ENCODE data around the gene MAP3K2. TPM values are rescaled to one million over a fixed set of nuclear protein-coding genes. Genes with fewer than 3 reads are reported as not detected.

The MAP3K2 gene
- total RNA-seq, 1 donor from 2014 or later: 47.7 TPM

DNA sequence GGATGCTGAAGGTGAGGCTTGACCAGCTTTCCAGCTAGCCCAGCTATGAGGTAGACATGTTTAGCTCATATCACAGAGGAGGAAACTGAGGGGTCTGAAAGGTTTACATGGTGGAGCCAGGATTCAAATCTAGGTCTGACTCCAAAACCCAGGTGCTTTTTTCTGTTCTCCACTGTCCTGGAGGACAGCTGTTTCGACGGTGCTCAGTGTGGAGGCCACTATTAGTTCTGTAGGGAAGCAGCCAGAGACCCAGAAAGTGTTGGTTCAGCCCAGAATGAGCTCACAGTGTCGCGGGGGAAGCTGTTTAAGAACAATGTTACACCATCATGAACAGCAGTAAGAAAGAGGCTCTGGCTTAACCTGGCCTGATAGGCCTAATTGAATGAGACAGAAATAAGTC, 41.5 kb upstream of the MAP3K2 start:
- Histone ChIP-seq H3K27ac (no peak overlapping the region), H3K27me3 (no peaks in the 10 kb centered on the region), H3K9me3 (no peaks in the 10 kb centered on the region), H3K4me3 (no peak overlapping the region), H3K36me3 (no peaks in the 10 kb centered on the region), H3K4me1 (no peaks in the 10 kb centered on the region)
- TF ChIP-seq, protein P1, sequence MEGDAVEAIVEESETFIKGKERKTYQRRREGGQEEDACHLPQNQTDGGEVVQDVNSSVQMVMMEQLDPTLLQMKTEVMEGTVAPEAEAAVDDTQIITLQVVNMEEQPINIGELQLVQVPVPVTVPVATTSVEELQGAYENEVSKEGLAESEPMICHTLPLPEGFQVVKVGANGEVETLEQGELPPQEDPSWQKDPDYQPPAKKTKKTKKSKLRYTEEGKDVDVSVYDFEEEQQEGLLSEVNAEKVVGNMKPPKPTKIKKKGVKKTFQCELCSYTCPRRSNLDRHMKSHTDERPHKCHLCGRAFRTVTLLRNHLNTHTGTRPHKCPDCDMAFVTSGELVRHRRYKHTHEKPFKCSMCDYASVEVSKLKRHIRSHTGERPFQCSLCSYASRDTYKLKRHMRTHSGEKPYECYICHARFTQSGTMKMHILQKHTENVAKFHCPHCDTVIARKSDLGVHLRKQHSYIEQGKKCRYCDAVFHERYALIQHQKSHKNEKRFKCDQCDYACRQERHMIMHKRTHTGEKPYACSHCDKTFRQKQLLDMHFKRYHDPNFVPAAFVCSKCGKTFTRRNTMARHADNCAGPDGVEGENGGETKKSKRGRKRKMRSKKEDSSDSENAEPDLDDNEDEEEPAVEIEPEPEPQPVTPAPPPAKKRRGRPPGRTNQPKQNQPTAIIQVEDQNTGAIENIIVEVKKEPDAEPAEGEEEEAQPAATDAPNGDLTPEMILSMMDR (IDR thresholded peaks at IDR 0.05): no peak
- intact Hi-C loops (cut with DNase I): no loop called here
- no peak for DNase-seq (ENCODE audit: low spot score in 2 of 2)

DNA sequence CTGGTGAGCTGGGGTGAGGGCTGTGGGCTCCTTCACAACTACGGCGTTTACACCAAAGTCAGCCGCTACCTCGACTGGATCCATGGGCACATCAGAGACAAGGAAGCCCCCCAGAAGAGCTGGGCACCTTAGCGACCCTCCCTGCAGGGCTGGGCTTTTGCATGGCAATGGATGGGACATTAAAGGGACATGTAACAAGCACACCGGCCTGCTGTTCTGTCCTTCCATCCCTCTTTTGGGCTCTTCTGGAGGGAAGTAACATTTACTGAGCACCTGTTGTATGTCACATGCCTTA, 41.0 kb upstream of the MAP3K2 start:
- Histone ChIP-seq H3K4me3 (no peak overlapping the region), H3K27ac (no peak overlapping the region), H3K36me3 (no peaks in the 10 kb centered on the region), H3K27me3 (no peaks in the 10 kb centered on the region), H3K4me1 (no peaks in the 10 kb centered on the region), H3K9me3 (no peaks in the 10 kb centered on the region)
- DNase-seq (ENCODE audit: low spot score in 2 of 2): no peak
- intact Hi-C loops (cut with DNase I): no loop called here
- TF ChIP-seq, protein P1 (IDR thresholded peaks at IDR 0.05): no peak

DNA sequence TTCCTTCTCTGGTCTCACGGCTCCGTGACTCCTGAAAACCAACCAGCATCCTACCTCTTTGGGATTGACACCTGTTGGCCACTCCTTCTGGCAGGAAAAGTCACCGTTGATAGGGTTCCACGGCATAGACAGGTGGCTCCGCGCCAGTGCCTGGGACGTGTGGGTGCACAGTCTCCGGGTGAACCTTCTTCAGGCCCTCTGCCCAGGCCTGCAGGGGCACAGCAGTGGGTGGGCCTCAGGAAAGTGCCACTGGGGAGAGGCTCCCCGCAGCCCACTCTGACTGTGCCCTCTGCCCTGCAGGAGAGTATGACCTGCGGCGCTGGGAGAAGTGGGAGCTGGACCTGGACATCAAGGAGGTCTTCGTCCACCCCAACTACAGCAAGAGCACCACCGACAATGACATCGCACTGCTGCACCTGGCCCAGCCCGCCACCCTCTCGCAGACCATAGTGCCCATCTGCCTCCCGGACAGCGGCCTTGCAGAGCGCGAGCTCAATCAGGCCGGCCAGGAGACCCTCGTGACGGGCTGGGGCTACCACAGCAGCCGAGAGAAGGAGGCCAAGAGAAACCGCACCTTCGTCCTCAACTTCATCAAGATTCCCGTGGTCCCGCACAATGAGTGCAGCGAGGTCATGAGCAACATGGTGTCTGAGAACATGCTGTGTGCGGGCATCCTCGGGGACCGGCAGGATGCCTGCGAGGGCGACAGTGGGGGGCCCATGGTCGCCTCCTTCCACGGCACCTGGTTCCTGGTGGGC, 40.5 kb upstream of the MAP3K2 start:
- Histone ChIP-seq H3K4me1 (peaks cover 3% of the 10 kb centered on the region in 2 donors), H3K4me3 (no peak overlapping the region), H3K27me3 (peaks cover 2% of the 10 kb centered on the region), H3K9me3 (no peaks in the 10 kb centered on the region), H3K27ac (no peak overlapping the region), H3K36me3 (no peaks in the 10 kb centered on the region)
- intact Hi-C loops (cut with DNase I): no loop called here
- DNase-seq (ENCODE audit: low spot score in 2 of 2): no peak
- TF ChIP-seq, protein P1 (IDR thresholded peaks at IDR 0.05): no peak

DNA sequence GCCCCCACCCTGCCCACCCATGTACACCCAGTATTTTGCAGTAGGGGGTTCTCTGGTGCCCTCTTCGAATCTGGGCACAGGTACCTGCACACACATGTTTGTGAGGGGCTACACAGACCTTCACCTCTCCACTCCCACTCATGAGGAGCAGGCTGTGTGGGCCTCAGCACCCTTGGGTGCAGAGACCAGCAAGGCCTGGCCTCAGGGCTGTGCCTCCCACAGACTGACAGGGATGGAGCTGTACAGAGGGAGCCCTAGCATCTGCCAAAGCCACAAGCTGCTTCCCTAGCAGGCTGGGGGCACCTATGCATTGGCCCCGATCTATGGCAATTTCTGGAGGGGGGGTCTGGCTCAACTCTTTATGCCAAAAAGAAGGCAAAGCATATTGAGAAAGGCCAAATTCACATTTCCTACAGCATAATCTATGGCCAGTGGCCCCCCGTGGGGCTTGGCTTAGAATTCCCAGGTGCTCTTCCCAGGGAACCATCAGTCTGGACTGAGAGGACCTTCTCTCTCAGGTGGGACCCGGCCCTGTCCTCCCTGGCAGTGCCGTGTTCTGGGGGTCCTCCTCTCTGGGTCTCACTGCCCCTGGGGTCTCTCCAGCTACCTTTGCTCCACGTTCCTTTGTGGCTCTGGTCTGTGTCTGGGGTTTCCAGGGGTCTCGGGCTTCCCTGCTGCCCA, 39.7 kb upstream of the MAP3K2 start:
- H3K36me3 ChIP-seq: no peaks in the 10 kb centered on the region
- TF ChIP-seq, protein P1 (IDR thresholded peaks at IDR 0.05): no peak
- no peak overlapping the region for H3K4me3 ChIP-seq
- H3K27ac ChIP-seq: no peak overlapping the region
- intact Hi-C loops (cut with DNase I): no loop called here
- H3K27me3 ChIP-seq: peaks cover 9% of the 10 kb centered on the region
- peaks cover 5 to 8% of the 10 kb centered on the region in 2 donors for H3K4me1 ChIP-seq
- DNase-seq (ENCODE audit: low spot score in 2 of 2): no peak
- no peaks in the 10 kb centered on the region for H3K9me3 ChIP-seq

DNA sequence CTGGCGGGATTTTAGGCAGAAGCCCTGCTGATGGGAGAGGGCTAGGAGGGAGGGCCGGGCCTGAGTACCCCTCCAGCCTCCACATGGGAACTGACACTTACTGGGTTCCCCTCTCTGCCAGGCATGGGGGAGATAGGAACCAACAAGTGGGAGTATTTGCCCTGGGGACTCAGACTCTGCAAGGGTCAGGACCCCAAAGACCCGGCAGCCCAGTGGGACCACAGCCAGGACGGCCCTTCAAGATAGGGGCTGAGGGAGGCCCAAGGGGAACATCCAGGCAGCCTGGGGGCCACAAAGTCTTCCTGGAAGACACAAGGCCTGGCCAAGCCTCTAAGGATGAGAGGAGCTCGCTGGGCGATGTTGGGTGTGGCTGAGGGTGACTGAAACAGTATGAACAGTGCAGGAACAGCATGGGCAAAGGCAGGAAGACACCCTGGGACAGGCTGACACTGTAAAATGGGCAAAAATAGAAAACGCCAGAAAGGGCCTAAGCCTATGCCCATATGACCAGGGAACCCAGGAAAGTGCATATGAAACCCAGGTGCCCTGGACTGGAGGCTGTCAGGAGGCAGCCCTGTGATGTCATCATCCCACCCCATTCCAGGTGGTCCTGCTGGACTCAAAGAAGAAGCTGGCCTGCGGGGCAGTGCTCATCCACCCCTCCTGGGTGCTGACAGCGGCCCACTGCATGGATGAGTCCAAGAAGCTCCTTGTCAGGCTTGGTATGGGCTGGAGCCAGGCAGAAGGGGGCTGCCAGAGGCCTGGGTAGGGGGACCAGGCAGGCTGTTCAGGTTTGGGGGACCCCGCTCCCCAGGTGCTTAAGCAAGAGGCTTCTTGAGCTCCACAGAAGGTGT, 39.0 kb upstream of the MAP3K2 start:
- H3K4me3 ChIP-seq: no peak overlapping the region
- no peaks in the 10 kb centered on the region for H3K9me3 ChIP-seq
- intact Hi-C loops (cut with DNase I): no loop called here
- no peaks in the 10 kb centered on the region for H3K36me3 ChIP-seq
- TF ChIP-seq, protein P1 (IDR thresholded peaks at IDR 0.05): no peak
- no peak overlapping the region for H3K27ac ChIP-seq
- peaks cover 11% of the 10 kb centered on the region for H3K27me3 ChIP-seq
- peaks cover 5 to 8% of the 10 kb centered on the region in 2 donors for H3K4me1 ChIP-seq
- no peak for DNase-seq (ENCODE audit: low spot score in 2 of 2)

Measured in ascending aorta (tissue), 2 donors.